ENCODE results near the gene USP9Y.

USP9Y gene

DNA sequence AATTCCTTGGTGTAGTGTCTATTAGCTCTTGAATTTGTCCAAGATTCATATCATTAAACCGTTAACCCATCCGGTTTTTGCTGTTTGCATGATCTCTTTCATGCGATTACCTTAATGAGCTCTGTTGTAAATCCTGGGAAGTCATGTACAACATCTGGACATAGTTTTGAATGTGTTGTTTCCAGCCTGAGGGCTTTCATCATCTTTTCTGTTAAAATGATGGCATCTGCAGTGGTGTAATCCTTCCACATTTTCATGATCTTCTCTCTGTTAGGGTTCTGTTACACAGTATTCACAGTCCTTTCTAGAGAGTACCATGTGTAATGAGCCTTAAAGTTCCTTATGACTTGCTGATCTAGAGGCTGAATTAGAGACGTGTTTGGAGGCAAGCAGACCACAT lies 64.9 kb downstream of the USP9Y start:
- no peak for DNase-seq

DNA sequence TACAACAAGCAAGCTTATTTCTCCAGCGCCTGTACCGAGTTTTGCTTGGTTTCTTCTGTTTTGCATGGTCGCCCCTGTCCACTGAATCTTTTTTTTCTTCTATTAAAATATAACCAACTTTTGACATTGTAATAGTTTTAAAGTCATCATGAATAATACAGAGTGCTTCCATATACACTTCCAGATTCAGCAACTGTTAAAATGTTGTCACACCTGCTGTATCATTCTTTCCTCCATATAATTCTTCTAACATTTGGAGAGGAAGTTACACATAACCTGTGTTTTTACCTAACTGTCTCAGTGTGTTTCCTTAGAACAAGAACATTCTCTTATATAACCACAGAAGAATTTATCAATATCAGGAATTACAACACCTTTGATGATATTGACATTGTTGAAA lies 83.5 kb downstream of the USP9Y start:
- no peak for DNase-seq

DNA sequence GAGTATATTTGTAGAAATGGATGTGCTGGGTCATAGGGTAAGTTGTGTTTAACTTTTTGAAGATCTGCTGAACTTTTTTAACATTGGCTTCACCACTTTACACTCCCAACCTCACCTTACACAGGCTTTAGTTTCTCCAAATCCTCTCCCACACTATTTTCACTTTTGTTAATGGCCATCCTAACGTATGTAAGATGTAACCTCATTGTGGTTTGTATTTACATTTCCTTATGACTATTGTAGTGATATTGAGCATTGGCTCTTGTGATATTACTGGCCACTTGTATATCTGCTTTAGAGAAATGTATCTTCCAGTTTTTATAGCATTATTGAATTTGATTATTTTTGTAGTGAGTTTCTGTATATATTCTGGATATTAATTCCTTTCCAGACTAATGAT lies 93.0 kb downstream of the USP9Y start:
- DNase-seq, result no peak

DNA sequence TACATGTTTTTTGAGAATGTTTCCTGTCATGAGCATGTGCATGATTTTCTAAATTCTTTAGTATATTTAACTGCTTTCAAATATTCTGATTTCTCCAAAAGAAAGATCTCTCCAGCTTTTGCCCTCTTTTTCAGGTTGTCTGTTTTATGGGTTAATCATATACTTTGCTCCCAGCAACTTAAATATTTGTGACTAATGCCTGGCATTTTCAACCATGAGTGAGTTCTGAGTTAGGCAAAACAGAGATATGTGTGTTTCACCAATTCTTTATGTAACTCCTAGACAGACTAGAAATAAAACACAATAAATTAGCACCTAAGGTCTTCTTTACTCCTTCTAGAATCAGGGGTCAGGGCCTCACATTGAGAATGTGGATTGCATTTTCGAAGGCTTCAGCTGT lies 107.0 kb downstream of the USP9Y start:
- DNase-seq, result no peak

DNA sequence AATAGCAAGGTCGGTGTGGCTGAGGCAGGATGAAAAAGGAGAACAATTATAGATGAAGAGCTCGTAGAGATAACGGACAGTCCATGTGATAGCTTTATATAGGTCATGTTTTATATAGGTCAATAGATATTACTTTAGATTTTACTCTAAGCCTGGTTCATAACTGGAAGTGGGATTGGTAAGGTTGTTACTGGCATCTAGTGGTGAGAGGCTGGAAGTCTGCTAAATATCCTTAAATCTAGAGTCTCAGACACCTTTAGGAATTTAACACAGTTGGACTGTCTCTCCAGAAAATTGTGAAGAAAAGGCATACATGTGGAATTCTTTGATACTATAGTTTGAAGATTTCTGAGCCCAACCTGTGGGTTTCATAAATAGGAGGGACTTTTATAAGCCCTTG lies 108.0 kb downstream of the USP9Y start:
- no peak for DNase-seq

DNA sequence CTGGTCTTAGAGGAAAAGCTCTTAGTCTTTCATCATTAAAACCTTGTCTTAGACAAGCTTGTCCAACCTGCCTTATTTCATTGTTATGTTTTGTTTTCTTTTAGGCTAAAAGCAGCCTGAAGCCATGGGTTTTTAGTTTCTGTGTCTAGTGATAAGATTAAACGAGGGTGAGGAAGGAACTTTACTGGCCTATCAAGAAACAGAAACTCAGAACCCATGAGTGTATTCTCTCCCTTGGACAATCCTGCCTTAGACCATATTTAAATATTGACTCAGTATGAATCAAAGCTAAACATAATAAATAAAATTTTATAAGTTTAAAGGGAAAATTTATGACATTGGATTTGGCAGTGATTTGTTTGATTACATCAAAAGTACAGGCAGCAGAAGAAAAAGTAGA lies 122.4 kb downstream of the USP9Y start:
- no peak for DNase-seq

DNA sequence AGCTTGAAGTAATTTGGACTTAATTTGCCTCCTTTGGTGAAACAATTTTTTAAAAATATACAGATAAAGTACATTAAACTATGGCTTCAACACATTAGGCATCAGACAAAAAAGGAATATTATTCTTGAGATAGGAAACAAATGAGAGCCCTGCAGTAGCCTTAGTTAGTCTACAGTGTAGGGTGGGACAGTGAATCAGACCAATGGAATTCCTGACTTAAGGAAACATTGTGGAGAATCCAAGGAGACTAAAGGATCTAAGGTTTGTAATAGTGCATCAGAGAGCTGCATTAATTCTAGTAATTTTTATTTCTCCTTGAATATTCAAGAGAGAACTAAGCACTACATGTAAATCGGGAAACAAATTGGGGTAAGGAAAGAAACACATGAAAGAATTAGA lies 125.8 kb downstream of the USP9Y start:
- DNase-seq, result no peak

DNA sequence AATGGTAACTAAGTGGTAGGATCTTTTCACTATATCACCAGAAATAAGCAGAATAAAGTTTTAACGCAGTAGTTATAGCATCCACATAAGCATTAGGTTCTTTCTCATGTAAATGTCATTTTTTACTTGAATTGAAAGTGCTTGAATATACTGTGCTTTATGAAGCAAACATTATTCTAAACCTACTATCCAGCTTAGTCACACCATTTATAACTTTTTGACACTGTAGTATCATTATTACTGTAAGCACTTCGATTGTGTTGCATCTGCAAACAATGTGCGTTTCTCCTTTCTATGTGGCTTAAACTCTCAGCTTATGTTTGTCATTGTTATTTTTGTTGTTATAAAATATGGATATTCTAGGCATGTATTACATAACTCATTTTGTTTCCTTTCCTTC lies 132.3 kb downstream of the USP9Y start:
- no peak for DNase-seq

DNA sequence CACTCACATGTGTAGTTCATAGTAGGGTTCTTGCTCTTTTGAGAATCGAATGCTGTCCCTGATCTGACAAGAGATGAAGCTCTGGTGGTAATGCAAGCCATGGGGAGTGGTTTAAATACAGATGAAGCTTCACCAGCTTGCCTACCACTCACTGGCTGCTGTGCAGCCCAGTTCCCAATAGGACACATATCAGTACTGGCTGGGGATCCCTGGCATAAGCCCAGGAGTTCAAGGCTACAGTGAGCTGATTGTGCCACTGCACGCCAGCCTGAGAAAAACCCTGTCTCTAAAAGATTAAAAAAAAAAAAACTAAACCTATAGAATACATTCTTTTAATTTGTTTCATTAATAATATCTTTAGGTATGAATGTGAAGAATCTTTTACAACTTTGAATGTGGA lies 136.5 kb downstream of the USP9Y start:
- DNase-seq, result no peak

DNA sequence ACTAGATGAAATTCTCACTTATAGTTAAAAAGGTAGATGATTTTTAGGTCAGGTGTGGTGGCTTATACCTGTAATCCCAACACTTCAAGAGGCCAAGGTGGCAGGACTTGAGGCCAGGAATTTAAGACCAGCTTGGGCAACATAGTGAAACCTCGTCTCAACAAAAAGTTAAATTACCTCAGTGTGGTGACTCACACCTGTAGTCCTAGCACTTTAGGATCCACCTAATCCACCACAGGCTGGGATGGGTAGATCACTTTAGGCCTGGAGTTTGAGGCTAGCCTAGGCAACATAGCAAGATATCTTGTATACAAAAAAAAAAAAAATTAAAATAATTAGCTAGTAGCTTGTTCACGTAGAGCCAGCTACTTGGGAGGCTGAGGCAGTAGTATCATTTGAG lies 140.3 kb downstream of the USP9Y start:
- no peak for DNase-seq

DNA sequence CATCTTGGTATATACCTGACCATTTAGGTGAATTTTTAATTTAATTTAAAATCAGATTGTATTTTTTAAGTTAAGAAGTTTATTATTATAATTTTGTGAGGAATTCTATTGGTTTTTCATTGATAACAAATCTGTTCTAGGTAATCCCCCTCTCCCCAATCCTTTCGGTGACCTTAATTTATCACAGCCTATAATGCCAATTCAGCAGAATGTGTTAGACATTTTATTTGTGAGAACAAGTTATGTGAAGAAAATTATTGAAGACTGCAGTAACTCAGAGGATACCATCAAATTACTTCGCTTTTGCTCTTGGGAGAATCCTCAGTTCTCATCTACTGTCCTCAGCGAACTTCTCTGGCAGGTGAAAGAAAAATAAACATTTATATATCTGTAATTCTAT lies 145.8 kb downstream of the USP9Y start:
- DNase-seq, result no peak

DNA sequence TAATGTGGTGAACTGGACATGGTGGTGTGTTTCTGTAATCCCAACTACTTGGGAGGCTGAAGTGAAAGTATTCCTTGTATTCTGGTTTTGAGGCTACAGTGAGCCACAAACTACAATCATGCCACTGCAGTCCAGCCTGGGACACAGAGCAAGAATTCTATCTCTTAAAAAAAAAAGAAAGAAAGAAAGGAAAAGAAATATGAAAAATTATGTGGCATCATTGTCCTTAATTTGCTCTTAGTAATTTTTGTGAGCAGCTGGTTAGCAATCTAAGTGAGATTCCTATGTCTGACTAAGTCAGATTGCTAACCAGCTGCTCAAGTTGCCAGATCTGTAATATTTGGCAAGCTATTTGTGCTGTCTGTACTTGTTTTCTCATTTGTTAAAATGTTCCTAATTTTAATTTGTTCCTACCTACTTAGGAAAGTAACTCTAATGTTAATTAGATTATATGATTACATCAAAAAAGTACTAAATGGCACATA lies 154.8 kb downstream of the USP9Y start:
- DNase-seq, result no peak

DNA sequence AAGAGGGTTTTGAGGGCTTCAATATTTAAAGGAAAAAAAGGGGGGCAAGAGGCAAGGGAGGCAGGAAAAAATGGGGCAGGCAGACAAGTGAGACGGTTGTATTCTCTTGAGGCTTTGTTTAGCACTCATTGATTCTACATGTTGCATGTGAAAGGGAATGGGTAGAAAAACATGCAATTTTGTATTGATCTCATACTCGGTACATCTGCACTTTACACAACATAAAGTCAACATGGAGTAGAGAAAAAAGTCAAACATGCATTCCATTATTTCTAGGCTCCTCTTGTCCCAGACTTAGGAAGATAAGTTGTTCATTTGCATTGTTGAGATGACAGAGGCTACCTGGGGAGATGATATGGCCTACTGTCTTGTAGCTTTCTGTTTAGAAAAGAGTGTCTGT lies 166.9 kb downstream of the USP9Y start:
- DNase-seq, result no peak

DNA sequence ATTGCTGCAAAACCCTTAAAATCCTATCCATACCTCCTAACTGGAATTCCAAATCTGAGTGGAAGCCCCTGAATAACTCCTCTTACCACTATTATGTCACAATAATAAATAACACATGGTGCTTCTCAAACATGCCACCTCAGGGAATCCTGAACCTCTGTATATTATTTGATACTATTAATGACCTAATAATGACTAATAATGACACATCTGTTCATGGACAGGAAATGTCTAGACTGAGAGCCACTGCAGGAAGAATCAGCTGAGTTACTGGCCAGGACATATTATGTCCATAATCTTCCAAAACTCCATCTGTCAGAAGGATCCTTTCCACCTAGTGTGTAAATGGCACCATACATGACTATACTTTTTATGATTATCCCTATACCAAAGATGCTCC lies 195.9 kb downstream of the USP9Y start:
- DNase-seq, result no peak

DNA sequence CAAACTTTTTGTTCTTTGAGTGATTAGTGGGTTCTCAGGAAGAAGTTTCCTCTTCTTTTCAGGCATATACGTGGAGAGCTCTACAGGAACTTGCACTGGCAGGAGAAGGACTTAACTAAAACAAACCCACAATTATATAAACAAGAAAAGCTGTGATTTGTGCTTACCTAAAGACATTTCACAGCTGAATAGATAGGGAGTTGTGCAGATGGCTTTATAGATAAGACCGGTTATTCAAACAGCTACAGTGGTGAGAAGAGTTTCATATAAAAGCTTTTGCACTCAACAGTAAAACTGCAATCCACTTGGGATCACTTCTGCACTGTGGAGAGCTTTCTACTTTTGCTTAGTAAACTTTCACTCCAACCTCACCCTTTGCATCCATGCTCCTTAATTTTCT lies 197.6 kb downstream of the USP9Y start:
- DNase-seq, result no peak

DNA sequence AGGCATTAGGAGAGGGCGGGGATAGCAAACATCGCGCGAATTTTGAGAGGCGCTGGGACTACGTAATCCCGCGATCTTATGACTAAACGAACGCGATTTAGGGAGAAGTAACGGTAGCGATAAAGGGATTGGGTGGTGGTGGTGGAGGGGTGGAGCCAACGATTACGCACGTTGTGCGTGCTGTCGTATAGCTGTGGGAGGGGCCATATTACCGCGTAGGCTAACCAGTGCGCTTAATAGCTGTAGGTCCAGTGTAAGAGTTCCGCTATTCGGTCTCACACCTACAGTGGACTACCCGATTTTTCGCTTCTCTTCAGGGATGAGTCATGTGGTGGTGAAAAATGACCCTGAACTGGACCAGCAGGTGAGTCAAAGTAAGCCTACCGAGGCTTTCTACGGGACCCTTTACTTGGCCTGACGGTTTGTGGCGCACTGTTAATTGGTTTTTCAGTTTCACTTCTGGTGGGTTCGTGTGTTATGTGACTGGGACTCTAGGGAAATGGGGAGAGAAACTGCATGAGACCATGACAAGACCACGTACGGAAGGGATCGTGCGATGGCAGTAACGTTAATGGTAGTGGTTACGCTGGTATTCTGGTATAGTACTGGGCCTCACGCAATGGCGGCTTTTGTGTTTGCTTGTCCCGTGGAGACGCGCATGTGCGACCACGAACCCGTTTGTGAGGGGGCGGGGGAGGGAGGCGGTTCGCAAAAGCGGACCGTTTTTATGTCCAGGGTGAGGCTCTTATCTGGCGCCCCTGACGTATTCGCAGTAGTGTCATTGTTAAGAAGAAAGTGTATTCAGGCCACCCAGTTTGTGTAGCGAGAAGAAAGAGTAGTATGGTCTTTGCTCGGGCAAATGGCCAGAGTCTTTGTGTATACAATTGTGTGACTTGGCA lies 203.8 kb downstream of the USP9Y start, which contains the start of gene DDX3Y:
DDX3Y (plus strand) TSS at position 251 of the 899 bp plus-strand sequence; CDS start at position 320, 69 bp downstream.
- DNase-seq, result no peak

DNA sequence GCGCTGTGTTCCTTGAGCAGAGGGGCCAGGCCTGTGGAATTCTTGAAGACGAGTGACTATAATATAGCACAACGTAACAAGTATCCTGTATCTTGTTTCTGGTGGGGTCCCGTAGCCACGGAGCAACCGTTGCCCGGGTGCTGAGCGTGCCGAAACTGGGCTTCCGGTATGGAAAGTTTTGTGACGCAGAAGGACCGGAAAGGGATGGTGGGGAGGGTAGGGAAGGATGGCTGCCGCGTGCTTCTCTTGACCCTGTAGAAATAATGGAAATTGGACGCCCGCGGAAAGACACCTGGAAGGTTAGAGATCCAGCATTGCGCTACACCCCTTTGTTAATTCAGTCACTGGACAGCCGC lies 204.5 kb downstream of the USP9Y start:
- no peak for DNase-seq

DNA sequence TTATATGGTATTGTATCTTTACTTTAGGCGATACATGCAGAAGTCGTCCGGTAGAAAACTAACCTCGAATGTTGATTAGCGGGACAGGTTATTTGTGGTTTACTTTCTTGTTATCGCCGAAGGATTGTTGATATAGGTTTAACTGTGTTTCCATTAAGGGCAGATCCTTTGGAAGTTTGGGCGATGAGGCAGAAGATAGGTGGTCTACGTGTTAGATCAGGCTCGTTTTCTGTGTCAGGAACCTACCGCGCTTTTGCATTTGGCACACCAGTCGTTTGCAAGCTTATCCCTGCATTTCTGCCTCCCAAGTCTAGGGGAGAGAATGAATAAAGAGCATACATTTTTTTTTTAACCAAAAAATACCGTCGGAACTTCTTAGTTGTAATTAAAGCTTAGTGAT lies 204.9 kb downstream of the USP9Y start:
- DNase-seq, result no peak

Measured in NCI-H524 (cell line).